Upper lobe of right lung (tissue), 1 donor: ENCODE results near the gene PLPPR3. TPM values are rescaled to one million over a fixed set of nuclear protein-coding genes. Genes with fewer than 3 reads are reported as not detected.

ENCODE experiments used
- ATAC-seq: fragments of 200-7000 bp; cut with Tn5 transposase; one replicate; pipeline ENCODE4 v1.9.1; 2020; ENCODE audit warnings: mild to moderate bottlenecking, moderate library complexity
- DNase-seq: peaks from one replicate; pipeline ENCODE4 v3.0.0-alpha.2; 2020
- H3K27ac ChIP-seq: fragments of 200-600 bp; one replicate; pipeline ENCODE4 v1.8.0; 2022
- H3K27me3 ChIP-seq: fragments of 200-600 bp; one replicate; pipeline ENCODE4 v1.8.0; 2022; ENCODE audit warnings: mild to moderate bottlenecking
- H3K36me3 ChIP-seq: fragments of 200-600 bp; one replicate; pipeline ENCODE4 v1.8.0; 2022
- H3K4me1 ChIP-seq: fragments of 200-600 bp; one replicate; pipeline ENCODE4 v1.8.0; 2022
- H3K4me3 ChIP-seq: fragments of 200-600 bp; one replicate; pipeline ENCODE4 v1.8.0; 2022; ENCODE audit warnings: mild to moderate bottlenecking
- H3K9me3 ChIP-seq: fragments of 200-600 bp; one replicate; pipeline ENCODE4 v1.8.0; 2022
- intact Hi-C: fragments of 100-400 bp; cut with DNase I; formaldehyde crosslinking; loops from one replicate; pipeline ENCODE4 v1.11.0; 2022
- total RNA-seq: library from RNA; stranded (reverse); fragmentation: NEBNext Ultra II Directional; extraction: Animal tissue kit (Norgen Biotek cat#: 25700); gene quantifications from one replicate; pipeline ENCODE4 v1.2.1, GENCODE V29; 2021
- TF ChIP-seq, protein P1 (sequence below): fragments of 200-600 bp; IDR thresholded peaks from one replicate; pipeline ENCODE4 v1.8.0; 2022; ENCODE audit warnings: antibody characterized with exemption
- donor health status: DM: no; HTN: yes; CAD: no; lungs with severe emphysema.

The PLPPR3 gene
- total RNA-seq, 1 donor from 2014 or later: 0.46 TPM

- no peak for DNase-seq
- TF ChIP-seq, protein P1, sequence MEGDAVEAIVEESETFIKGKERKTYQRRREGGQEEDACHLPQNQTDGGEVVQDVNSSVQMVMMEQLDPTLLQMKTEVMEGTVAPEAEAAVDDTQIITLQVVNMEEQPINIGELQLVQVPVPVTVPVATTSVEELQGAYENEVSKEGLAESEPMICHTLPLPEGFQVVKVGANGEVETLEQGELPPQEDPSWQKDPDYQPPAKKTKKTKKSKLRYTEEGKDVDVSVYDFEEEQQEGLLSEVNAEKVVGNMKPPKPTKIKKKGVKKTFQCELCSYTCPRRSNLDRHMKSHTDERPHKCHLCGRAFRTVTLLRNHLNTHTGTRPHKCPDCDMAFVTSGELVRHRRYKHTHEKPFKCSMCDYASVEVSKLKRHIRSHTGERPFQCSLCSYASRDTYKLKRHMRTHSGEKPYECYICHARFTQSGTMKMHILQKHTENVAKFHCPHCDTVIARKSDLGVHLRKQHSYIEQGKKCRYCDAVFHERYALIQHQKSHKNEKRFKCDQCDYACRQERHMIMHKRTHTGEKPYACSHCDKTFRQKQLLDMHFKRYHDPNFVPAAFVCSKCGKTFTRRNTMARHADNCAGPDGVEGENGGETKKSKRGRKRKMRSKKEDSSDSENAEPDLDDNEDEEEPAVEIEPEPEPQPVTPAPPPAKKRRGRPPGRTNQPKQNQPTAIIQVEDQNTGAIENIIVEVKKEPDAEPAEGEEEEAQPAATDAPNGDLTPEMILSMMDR: no peak
- Histone ChIP-seq H3K36me3 (no peaks in the 10 kb centered on the region), H3K27me3 (no peaks in the 10 kb centered on the region), H3K9me3 (no peaks in the 10 kb centered on the region), H3K27ac (peak overlapping the region; percentile 84), H3K4me1 (peaks cover 24% of the 10 kb centered on the region), H3K4me3 (peak overlapping the region; percentile 46)
- intact Hi-C loops: no loop called here
- peak; percentile 44 for ATAC-seq
Observed at GRCh38 chr19:782878-783668, 38.7 kb downstream of the PLPPR3 start.

DNA sequence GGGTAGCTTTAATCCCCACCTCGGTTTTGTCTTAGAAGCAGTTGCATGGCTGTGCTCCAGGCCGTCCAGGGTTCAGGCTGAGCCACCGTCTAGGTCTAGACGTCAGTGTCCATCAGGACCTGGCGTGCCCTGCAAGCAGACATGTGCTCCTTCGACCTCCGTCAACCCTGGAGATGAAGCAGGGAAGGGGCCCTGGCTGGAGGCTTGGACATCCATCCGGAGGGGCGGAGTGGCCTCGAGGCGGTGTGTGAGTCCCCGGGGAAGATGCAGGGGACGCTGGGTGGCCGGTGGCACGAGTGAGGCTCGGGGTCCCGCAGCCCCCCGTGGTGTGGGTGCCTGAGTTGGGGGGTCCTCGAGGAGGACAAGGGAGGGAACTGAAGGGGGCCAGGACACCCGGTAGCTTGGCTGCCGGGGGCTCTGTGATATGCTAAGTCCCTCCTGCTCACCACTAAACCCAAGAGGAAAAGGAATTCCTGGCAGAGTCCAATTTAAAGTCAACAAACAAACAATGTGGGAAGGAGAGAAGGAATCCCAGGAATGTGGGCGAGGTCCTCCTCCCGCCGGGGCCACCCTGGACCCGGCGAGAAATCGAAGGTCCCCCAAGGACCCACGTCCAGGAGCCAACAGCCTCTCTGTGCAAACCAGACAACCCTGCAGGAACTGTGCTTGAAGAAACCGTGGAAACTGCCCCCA lies 39.4 kb downstream of the PLPPR3 start:
- H3K27ac ChIP-seq: peak overlapping the region; percentile 84
- no peaks in the 10 kb centered on the region for H3K36me3 ChIP-seq
- no peaks in the 10 kb centered on the region for H3K27me3 ChIP-seq
- H3K4me3 ChIP-seq: peak overlapping the region; percentile 46
- no peaks in the 10 kb centered on the region for H3K9me3 ChIP-seq
- intact Hi-C loops: no loop called here
- TF ChIP-seq, protein P1: no peak
- H3K4me1 ChIP-seq: peaks cover 24% of the 10 kb centered on the region
- ATAC-seq (peak; percentile 72), DNase-seq (no peak)

- Histone ChIP-seq H3K4me1 (peaks cover 24% of the 10 kb centered on the region), H3K36me3 (no peaks in the 10 kb centered on the region), H3K27me3 (no peaks in the 10 kb centered on the region), H3K9me3 (no peaks in the 10 kb centered on the region), H3K27ac (peak overlapping the region; percentile 84), H3K4me3 (peak overlapping the region; percentile 46)
- TF ChIP-seq, protein P1: no peak
- no peak for DNase-seq
- no peak for ATAC-seq
- intact Hi-C loops: no loop called here
Observed at GRCh38 chr19:781800-782184, 40.0 kb downstream of the PLPPR3 start.

DNA sequence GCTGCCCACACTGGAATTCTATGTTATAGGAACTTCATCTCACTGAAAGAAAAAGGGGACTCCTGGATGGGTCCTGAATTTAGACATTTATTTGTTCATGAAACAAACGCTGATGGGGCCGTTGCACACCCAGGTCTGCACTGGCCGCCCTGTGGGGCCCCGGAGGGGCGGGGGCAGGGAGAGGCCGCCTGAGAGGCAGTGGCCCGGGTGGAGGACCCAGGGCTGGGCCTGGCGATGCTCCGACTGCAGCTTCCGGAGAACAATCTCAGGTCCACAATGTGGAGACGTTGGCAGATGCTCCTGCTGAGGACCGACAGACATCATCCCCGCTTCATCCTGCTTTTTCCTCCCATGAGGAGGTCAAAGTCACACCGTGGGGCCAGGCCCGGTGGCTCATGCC lies 40.8 kb downstream of the PLPPR3 start:
- DNase-seq (no peak), ATAC-seq (no peak)
- Histone ChIP-seq H3K27ac (peak overlapping the region; percentile 30), H3K4me1 (peaks cover 24% of the 10 kb centered on the region), H3K27me3 (no peaks in the 10 kb centered on the region), H3K36me3 (no peaks in the 10 kb centered on the region), H3K9me3 (no peaks in the 10 kb centered on the region), H3K4me3 (no peak overlapping the region)
- intact Hi-C loops: no loop called here
- TF ChIP-seq, protein P1: no peak

DNA sequence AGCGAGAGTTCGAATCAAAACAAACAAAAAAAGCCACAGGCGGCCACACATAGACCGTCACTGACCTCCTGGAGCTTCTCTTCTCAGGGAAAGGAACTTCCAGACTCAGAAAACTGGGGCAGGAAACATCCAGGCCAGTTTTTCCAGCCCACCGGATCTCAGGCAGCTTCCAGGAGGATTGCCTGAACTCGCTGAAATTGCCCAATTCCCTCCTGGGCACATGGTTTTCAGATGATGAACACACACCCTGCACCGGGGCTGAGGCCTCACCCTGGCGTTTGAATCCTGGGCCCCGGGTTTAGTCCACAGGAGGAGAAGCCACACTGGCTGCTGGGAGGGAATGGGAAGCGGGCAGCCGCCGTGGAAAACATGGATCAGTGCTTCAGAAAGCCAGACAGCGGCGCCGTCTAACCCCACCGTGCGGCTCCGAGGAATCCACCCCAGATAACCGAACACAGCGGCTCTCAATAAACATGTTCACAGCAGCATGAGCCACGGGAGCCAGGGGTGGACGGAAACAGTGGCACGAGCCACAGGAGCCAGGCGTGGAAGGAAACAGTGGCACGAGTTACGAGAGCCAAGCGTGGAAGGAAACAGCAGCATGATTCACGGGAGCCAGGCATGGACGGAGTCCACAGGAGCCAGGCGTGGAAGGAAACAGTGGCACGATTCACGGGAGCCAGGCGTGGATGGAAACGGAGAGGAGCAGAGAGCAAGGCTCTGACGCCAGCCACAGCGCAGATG lies 42.7 kb downstream of the PLPPR3 start:
- Histone ChIP-seq H3K9me3 (no peaks in the 10 kb centered on the region), H3K36me3 (no peaks in the 10 kb centered on the region), H3K4me3 (peak overlapping the region; percentile 3), H3K27me3 (no peaks in the 10 kb centered on the region), H3K27ac (peak overlapping the region; percentile 68), H3K4me1 (peaks cover 24% of the 10 kb centered on the region)
- DNase-seq (no peak), ATAC-seq (peak; percentile 70)
- intact Hi-C loops: no loop called here
- TF ChIP-seq, protein P1: no peak
